Stomach (tissue), 9 donors: ENCODE results near the gene SAP30L. TPM values are rescaled to one million over a fixed set of nuclear protein-coding genes. Genes with fewer than 3 reads are reported as not detected.
A peak's percentile ranks its signal among the peaks of the same experiment; 100 is the strongest.

Source experiments
- DNase-seq, 2 donors: peaks; one replicate each; pipeline versions ENCODE4 v3.0.0 to v3.0.0-alpha.2; 2013 to 2019
- H3K27ac ChIP-seq, 5 donors: fragments of 200-600 bp in 4 of 5; sonication (generic) in 4 of 5; one replicate each; pipeline ENCODE4 v1.5.1; 2013 to 2019; ENCODE audit warnings: mild to moderate bottlenecking in 1 of 5, moderate library complexity in 1 of 5
- H3K27me3 ChIP-seq, 3 donors: fragments of 200-600 bp; sonication (generic); one replicate each; pipeline ENCODE4 v1.5.1; 2017 to 2019; ENCODE audit warnings: mixed run types in 1 of 3
- H3K36me3 ChIP-seq, 4 donors: fragments of 200-600 bp; sonication (generic); 1 replicate in 3 of 4; 2 replicates in 1 of 4; pipeline ENCODE4 v1.5.1; 2016 to 2019
- H3K4me1 ChIP-seq, 4 donors: fragments of 200-600 bp; sonication (generic); one replicate each; pipeline ENCODE4 v1.5.1; 2016 to 2019
- H3K4me3 ChIP-seq, 4 donors: fragments of 200-600 bp; sonication (generic) in 3 of 4; one replicate each; pipeline ENCODE4 v1.5.1; 2016 to 2019; ENCODE audit warnings: mild to moderate bottlenecking in 1 of 4
- H3K9me3 ChIP-seq, 4 donors: fragments of 200-600 bp; sonication (generic); one replicate each; pipeline ENCODE4 v1.5.1; 2016 to 2019
- EP300 ChIP-seq: sonication (generic); formaldehyde crosslinking; IDR thresholded peaks from one replicate; pipeline ENCODE4 v1.6.1; 2017; ENCODE audit warnings: antibody characterized with exemption
- POLR2A ChIP-seq, 4 donors: fragments of 450-650 bp; IDR thresholded peaks; one replicate each; pipeline ENCODE4 v1.6.1; 2016; ENCODE audit warnings: antibody characterized with exemption in 4 of 4, control low read depth in 2 of 4, mild to moderate bottlenecking in 1 of 4, moderate library complexity in 1 of 4
- POLR2AphosphoS5 ChIP-seq, 3 donors: sonication (generic); formaldehyde crosslinking; IDR thresholded peaks; one replicate each; pipeline ENCODE4 v1.6.1; 2016; ENCODE audit warnings: antibody characterized with exemption in 3 of 3
- WGBS, 5 donors: extraction: QIAGEN DNeasy Blood & Tissue Kit in 3 of 5; methylation state at CpG; one replicate each; pipeline versions ENCODE4 v1.1.5 to v1.1.7; 2013 to 2018; 5-methylcytosine and 5-hydroxymethylcytosine counted together
- intact Hi-C: fragments of 100-400 bp; cut with DNase I; formaldehyde crosslinking; loops from one replicate; pipeline ENCODE4 v1.15.1; 2023; ENCODE audit warnings: low total_unique reads
- polyA plus RNA-seq, 3 donors: library from polyadenylated mRNA; stranded (reverse); fragments of 200-250 nt; gene quantifications; one replicate each; pipeline ENCODE4 v1.2.3, GENCODE V29; 2013
- total RNA-seq, 5 donors: library from RNA; depleted of rRNA; stranded (reverse); fragments of >200 nt; gene quantifications; one replicate each; pipeline versions ENCODE4 v1.1.0 to v1.2.3, GENCODE V29; 2014 to 2016
- TF ChIP-seq, protein P1 (sequence below), 7 experiments: fragments of 450-650 bp in 4 of 7; fragments of 200-600 bp in 3 of 7; sonication (generic) in 3 of 7; IDR thresholded peaks; one replicate each; pipeline ENCODE4 v1.5.1; 2016 to 2019; ENCODE audit warnings: antibody characterized with exemption in 7 of 7, control low read depth in 2 of 7, mild to moderate bottlenecking in 1 of 7
- donor health status: healthy with polysubstance abuse.
- donor health status: Bipolar disorder and iron deficiency.
- donor health status: healthy.

The SAP30L gene
- total and polyA plus RNA-seq, 8 donors = 13.9 to 51.0 (median 21.4) TPM

GRCh38 chr5:154403776-154404387 is 41.9 kb upstream of the SAP30L start:
- intact Hi-C loops = loop anchor here (5.0 kb wide), 2 partner anchors 227 to 332 kb away; no protein-coding TSS in a partner anchor
- peaks cover 10 to 20% (median 12%) of the 10 kb centered on the region in 4 donors for H3K4me1 ChIP-seq

GRCh38 chr5:154405078-154405792 is 40.6 kb upstream of the SAP30L start:
- Histone ChIP-seq H3K9me3 (no peaks in the 10 kb centered on the region), H3K27me3 (no peaks in the 10 kb centered on the region), H3K4me1 (peaks cover 10 to 20% (median 12%) of the 10 kb centered on the region in 4 donors), H3K4me3 (peak overlapping the region; percentile 29 to 47 (median 36)), H3K27ac (peak overlapping the region in 1 of 5 donors; percentile 55), H3K36me3 (peaks cover 5 to 31% (median 20%) of the 10 kb centered on the region in 4 donors)
- peak in 1 of 3 donors; percentile 42 for TF ChIP-seq POLR2AphosphoS5 (IDR thresholded peaks at IDR 0.05)
- no peak for TF ChIP-seq EP300
- no peak for TF ChIP-seq POLR2A (IDR thresholded peaks at IDR 0.05)
- TF ChIP-seq, protein P1, sequence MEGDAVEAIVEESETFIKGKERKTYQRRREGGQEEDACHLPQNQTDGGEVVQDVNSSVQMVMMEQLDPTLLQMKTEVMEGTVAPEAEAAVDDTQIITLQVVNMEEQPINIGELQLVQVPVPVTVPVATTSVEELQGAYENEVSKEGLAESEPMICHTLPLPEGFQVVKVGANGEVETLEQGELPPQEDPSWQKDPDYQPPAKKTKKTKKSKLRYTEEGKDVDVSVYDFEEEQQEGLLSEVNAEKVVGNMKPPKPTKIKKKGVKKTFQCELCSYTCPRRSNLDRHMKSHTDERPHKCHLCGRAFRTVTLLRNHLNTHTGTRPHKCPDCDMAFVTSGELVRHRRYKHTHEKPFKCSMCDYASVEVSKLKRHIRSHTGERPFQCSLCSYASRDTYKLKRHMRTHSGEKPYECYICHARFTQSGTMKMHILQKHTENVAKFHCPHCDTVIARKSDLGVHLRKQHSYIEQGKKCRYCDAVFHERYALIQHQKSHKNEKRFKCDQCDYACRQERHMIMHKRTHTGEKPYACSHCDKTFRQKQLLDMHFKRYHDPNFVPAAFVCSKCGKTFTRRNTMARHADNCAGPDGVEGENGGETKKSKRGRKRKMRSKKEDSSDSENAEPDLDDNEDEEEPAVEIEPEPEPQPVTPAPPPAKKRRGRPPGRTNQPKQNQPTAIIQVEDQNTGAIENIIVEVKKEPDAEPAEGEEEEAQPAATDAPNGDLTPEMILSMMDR (IDR thresholded peaks at IDR 0.05) = peak in 5 of 7 experiments; percentile 72 to 90 (median 85)
- WGBS, 5 donors = 6 to 11% (median 9%) methylated on average over 34 to 37 of the region's 37 CpGs
- peak; percentile 80 to 93 for DNase-seq
- intact Hi-C loops = no loop called here

More at GRCh38 chr5:154403776-154404387, 41.9 kb upstream of the SAP30L start:
- WGBS, 5 donors = 76 to 96% (median 85%) methylated on average over 5 to 8 of the region's 8 CpGs
- no peak for DNase-seq
- H3K36me3 ChIP-seq = peaks cover 0 to 24% (median 8%) of the 10 kb centered on the region in 4 donors
- no peaks in the 10 kb centered on the region for H3K9me3 ChIP-seq
- H3K4me3 ChIP-seq = no peak overlapping the region
- H3K27ac ChIP-seq = peak overlapping the region in 1 of 5 donors; percentile 2
- no peaks in the 10 kb centered on the region for H3K27me3 ChIP-seq
- no peak for TF ChIP-seq POLR2AphosphoS5 (IDR thresholded peaks at IDR 0.05)
- no peak for TF ChIP-seq EP300
- TF ChIP-seq POLR2A (IDR thresholded peaks at IDR 0.05) = no peak
- TF ChIP-seq, protein P1 (IDR thresholded peaks at IDR 0.05) = no peak

DNA sequence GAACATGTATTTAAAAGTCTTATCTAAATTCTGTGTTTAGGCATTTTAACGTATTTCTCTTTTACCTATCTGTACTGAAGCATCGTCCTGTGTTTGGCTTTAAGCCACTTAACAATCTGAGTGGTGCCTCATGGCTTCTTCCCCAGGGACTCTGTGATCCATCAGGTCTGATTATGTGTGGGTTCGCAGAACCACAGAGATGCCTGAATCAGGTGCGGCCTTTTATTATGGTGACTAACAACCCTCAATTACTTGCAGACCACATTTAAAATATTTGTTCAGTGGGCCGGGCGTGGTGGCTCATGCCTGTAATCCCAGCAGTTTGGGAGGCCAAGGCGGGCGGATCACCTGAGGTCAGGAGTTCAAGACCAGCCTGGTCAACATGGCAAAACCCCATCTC is 39.6 kb upstream of the SAP30L start:
- H3K4me1 ChIP-seq = peaks cover 10 to 20% (median 12%) of the 10 kb centered on the region in 4 donors
- 80 to 90% (median 88%) methylated on average over 8 of the region's 8 CpGs for WGBS, 5 donors
- TF ChIP-seq POLR2A (IDR thresholded peaks at IDR 0.05) = no peak
- no peak for TF ChIP-seq EP300
- TF ChIP-seq POLR2AphosphoS5 (IDR thresholded peaks at IDR 0.05) = no peak
- TF ChIP-seq, protein P1 (IDR thresholded peaks at IDR 0.05) = no peak
- DNase-seq = no peak
- no peak overlapping the region for H3K4me3 ChIP-seq
- no peaks in the 10 kb centered on the region for H3K27me3 ChIP-seq
- intact Hi-C loops = no loop called here
- H3K27ac ChIP-seq = no peak overlapping the region
- H3K9me3 ChIP-seq = no peaks in the 10 kb centered on the region
- H3K36me3 ChIP-seq = peaks cover 13 to 36% (median 28%) of the 10 kb centered on the region in 4 donors

DNA sequence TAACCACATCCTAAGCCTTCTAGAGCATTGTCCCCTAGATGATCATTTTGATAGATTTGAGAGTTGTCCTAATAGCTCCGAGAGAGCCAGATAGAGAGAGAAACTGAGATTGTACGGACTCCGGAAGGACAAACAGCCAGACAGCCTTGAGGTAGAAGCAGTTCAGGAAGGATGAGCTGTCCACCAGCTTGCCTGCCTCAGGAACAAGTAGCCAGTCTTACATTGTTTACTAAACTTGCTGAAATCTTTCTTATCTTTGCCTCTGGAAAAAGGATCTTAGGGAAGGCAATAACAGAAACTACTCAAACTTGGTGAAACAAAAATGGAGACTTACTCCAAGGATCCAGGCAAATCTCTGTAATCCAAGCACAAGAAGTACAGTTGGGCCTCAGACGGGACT is 39.0 kb upstream of the SAP30L start:
- intact Hi-C loops = no loop called here
- DNase-seq = no peak
- H3K36me3 ChIP-seq = peaks cover 18 to 36% (median 32%) of the 10 kb centered on the region in 4 donors
- no peaks in the 10 kb centered on the region for H3K27me3 ChIP-seq
- no peak for TF ChIP-seq POLR2AphosphoS5 (IDR thresholded peaks at IDR 0.05)
- no peak for TF ChIP-seq POLR2A (IDR thresholded peaks at IDR 0.05)
- no peak for TF ChIP-seq EP300
- TF ChIP-seq, protein P1 (IDR thresholded peaks at IDR 0.05) = no peak
- no peaks in the 10 kb centered on the region for H3K9me3 ChIP-seq
- WGBS, 5 donors = 87 to 97% (median 90%) methylated on average over 4 of the region's 4 CpGs
- H3K27ac ChIP-seq = no peak overlapping the region
- H3K4me3 ChIP-seq = no peak overlapping the region
- H3K4me1 ChIP-seq = peaks cover 10 to 20% (median 12%) of the 10 kb centered on the region in 4 donors
